Ramos (cell line): ENCODE results near the gene UGGT1.

ENCODE experiments used
- in situ Hi-C: fragments of 300-500 bp; cut with MboI; formaldehyde crosslinking; loops from one replicate; pipeline ENCODE4 v1.14.3; 2022; ENCODE audit warnings: low sequenced_read_pairs; ENCODE audit not compliant: unreplicated experiment

Gene UGGT1

GRCh38 chr2:128108166-128108565 lies 17.2 kb downstream of the UGGT1 start:
- in situ Hi-C loops, result no loop called here

GRCh38 chr2:128109243-128109642 lies 18.2 kb downstream of the UGGT1 start:
- in situ Hi-C loops, result no loop called here

GRCh38 chr2:128115921-128116623 lies 25.1 kb downstream of the UGGT1 start:
- in situ Hi-C loops, result no loop called here

GRCh38 chr2:128134573-128134972 lies 43.6 kb downstream of the UGGT1 start:
- in situ Hi-C loops, result no loop called here

- in situ Hi-C loops, result no loop called here
Measured at GRCh38 chr2:128137094-128137616, 46.2 kb downstream of the UGGT1 start.

GRCh38 chr2:128139624-128140023 lies 48.6 kb downstream of the UGGT1 start:
- in situ Hi-C loops, result no loop called here

- in situ Hi-C loops, result no loop called here
Measured at GRCh38 chr2:128145651-128146050, 54.7 kb downstream of the UGGT1 start.

GRCh38 chr2:128153786-128154185 lies 62.8 kb downstream of the UGGT1 start:
- in situ Hi-C loops, result no loop called here

GRCh38 chr2:128154225-128154624 lies 63.2 kb downstream of the UGGT1 start:
- in situ Hi-C loops, result no loop called here

GRCh38 chr2:128155970-128156369 lies 65.0 kb downstream of the UGGT1 start:
- in situ Hi-C loops, result no loop called here

GRCh38 chr2:128156812-128157211 lies 65.8 kb downstream of the UGGT1 start:
- in situ Hi-C loops, result no loop called here

- in situ Hi-C loops, result no loop called here
Measured at GRCh38 chr2:128157644-128158043, 66.6 kb downstream of the UGGT1 start.

GRCh38 chr2:128158176-128158575 lies 67.2 kb downstream of the UGGT1 start:
- in situ Hi-C loops, result no loop called here

GRCh38 chr2:128159437-128159836 lies 68.4 kb downstream of the UGGT1 start:
- in situ Hi-C loops, result no loop called here

GRCh38 chr2:128160616-128161275 lies 69.7 kb downstream of the UGGT1 start:
- in situ Hi-C loops, result no loop called here

GRCh38 chr2:128162266-128162665 lies 71.3 kb downstream of the UGGT1 start:
- in situ Hi-C loops, result no loop called here

- in situ Hi-C loops, result no loop called here
Measured at GRCh38 chr2:128164311-128164710, 73.3 kb downstream of the UGGT1 start.

GRCh38 chr2:128166746-128167353 lies 75.8 kb downstream of the UGGT1 start:
- in situ Hi-C loops, result no loop called here

GRCh38 chr2:128169094-128169493 lies 78.1 kb downstream of the UGGT1 start:
- in situ Hi-C loops, result no loop called here

GRCh38 chr2:128169497-128169896 lies 78.5 kb downstream of the UGGT1 start:
- in situ Hi-C loops, result no loop called here

- in situ Hi-C loops, result no loop called here
Measured at GRCh38 chr2:128169933-128170709, 79.1 kb downstream of the UGGT1 start.
